Epidermal melanocyte (primary cell): ENCODE measurements around the gene GGT6.

Experiments used
- DNase-seq: peaks from one replicate; pipeline ENCODE4 v3.0.0; 2011; ENCODE audit warnings: low spot score; ENCODE audit not compliant: insufficient read length

Gene GGT6

GRCh38 chr17:4523946-4524345 is 36.4 kb downstream of the GGT6 start:
- no peak for DNase-seq

- no peak for DNase-seq
Observed at GRCh38 chr17:4522661-4523060, 37.7 kb downstream of the GGT6 start.

GRCh38 chr17:4520894-4521600 is 39.3 kb downstream of the GGT6 start:
- DNase-seq = no peak

GRCh38 chr17:4520060-4520893 is 40.1 kb downstream of the GGT6 start:
- no peak for DNase-seq

GRCh38 chr17:4519361-4519788 is 41.0 kb downstream of the GGT6 start:
- no peak for DNase-seq

- DNase-seq = no peak
Observed at GRCh38 chr17:4518901-4519300, 41.5 kb downstream of the GGT6 start.

- no peak for DNase-seq
Observed at GRCh38 chr17:4516735-4517134, 43.6 kb downstream of the GGT6 start.

GRCh38 chr17:4515501-4515900 is 44.9 kb downstream of the GGT6 start:
- DNase-seq = no peak

GRCh38 chr17:4514779-4515178 is 45.6 kb downstream of the GGT6 start:
- no peak for DNase-seq

- DNase-seq = no peak
Observed at GRCh38 chr17:4514206-4514605, 46.2 kb downstream of the GGT6 start.

GRCh38 chr17:4513113-4514032 is 47.0 kb downstream of the GGT6 start:
- no peak for DNase-seq

GRCh38 chr17:4512156-4513112 is 47.9 kb downstream of the GGT6 start:
- no peak for DNase-seq

GRCh38 chr17:4511199-4511932 is 49.0 kb downstream of the GGT6 start:
- no peak for DNase-seq

- DNase-seq = no peak
Observed at GRCh38 chr17:4510618-4510941, 49.8 kb downstream of the GGT6 start.

GRCh38 chr17:4509923-4510617 is 50.3 kb downstream of the GGT6 start:
- DNase-seq = no peak

- no peak for DNase-seq
Observed at GRCh38 chr17:4509401-4509800, 51.0 kb downstream of the GGT6 start.

GRCh38 chr17:4508207-4508606 is 52.2 kb downstream of the GGT6 start:
- no peak for DNase-seq

- no peak for DNase-seq
Observed at GRCh38 chr17:4507361-4508111, 52.8 kb downstream of the GGT6 start.
